ENCODE data around the gene ASTN1.

Gene ASTN1

GRCh38 chr1:176816232-176816631, 348.3 kb downstream of the ASTN1 start:
- DNase-seq = no peak

GRCh38 chr1:176815621-176816020, 348.9 kb downstream of the ASTN1 start:
- no peak for DNase-seq

- no peak for DNase-seq
Measured at GRCh38 chr1:176811511-176812288, 352.8 kb downstream of the ASTN1 start.

GRCh38 chr1:176809292-176809691, 355.2 kb downstream of the ASTN1 start:
- no peak for DNase-seq
